ENCODE data around the gene GABARAPL1. TPM values are rescaled to one million over a fixed set of nuclear protein-coding genes. Genes with fewer than 3 reads are reported as not detected.

The GABARAPL1 gene
- total RNA-seq, 6 experiments from 2014 or later = 152 to 231 (median 162) TPM

DNA sequence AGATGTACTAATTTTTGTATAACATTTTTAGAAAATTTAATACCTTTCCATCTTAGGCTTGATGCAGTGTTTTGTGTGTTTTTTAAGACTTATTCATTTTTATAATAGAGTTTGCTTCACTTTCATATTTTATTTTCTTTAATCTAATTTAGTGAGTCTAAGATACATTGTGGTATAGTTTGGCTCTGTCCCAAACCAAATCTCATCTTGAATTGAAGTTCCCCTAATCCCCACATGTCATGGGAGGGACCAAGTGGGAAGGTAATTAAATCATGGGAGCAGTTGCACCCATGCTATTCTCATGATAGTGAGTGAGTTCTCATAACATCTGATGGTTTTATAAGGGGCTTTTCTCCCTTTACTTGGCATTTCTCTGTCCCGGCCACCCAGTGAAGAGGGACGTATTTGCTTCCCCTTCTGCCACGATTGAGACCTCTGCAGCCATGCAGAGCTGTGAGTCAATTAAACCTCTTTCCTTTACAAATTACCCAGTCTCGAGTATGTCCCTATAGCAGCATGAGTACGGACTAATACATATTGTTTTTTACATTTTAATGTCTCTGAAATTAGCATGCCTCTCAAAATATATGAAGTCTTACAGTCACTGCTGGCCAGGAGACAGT lies 34.9 kb downstream of the GABARAPL1 start:
- Mint-ChIP-seq H3K4me3 (no peak overlapping the region), H3K9me3 (no peaks in the 10 kb centered on the region), H3K36me3 (ENCODE audit: low read depth) (no peaks in the 10 kb centered on the region), H3K27me3 (ENCODE audit: insufficient read depth) (peaks cover 7% of the 10 kb centered on the region), H3K27ac (no peak overlapping the region), H3K4me1 (ENCODE audit: low read depth) (peaks cover 5% of the 10 kb centered on the region; the same call in 1 of the 2 replicates)
- no peak for DNase-seq
- TF ChIP-seq, protein P1, sequence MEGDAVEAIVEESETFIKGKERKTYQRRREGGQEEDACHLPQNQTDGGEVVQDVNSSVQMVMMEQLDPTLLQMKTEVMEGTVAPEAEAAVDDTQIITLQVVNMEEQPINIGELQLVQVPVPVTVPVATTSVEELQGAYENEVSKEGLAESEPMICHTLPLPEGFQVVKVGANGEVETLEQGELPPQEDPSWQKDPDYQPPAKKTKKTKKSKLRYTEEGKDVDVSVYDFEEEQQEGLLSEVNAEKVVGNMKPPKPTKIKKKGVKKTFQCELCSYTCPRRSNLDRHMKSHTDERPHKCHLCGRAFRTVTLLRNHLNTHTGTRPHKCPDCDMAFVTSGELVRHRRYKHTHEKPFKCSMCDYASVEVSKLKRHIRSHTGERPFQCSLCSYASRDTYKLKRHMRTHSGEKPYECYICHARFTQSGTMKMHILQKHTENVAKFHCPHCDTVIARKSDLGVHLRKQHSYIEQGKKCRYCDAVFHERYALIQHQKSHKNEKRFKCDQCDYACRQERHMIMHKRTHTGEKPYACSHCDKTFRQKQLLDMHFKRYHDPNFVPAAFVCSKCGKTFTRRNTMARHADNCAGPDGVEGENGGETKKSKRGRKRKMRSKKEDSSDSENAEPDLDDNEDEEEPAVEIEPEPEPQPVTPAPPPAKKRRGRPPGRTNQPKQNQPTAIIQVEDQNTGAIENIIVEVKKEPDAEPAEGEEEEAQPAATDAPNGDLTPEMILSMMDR (IDR thresholded peaks at IDR 0.05) = no peak

DNA sequence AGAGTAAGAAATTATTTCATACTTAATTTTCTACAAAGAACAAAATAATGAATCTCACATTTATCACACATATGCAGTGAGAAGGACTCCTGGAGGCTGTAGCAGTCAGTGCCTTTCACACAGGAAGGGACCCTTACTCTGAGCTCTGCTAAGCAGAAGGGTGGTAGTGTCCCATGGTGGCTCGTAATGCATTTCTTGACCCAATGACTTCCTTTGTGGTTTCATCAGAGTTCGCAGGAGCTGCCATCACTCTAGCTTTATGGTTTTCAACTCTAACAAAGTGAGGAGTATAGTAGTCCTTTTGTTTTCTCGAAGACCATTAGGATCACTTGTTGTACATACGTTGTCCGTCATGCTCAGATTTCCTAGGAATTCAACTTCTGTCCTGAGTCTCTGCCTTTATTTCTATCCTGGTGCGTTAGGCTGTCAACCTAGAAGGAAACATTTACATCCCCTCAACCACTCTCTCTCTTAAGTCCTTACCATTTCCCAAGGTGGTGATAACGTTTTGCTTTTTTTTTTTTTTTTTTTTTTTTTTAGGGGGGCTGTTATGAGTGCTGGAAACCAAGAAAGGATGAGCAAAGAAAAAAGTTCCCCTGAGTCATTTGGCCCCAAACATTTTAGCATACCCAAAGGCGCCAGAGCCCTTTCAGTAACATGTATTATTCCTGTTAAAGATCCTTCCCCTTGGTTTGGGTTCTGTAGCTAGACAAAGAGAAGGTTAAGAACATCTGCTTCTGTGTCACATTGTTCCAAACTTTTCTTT lies 37.2 kb downstream of the GABARAPL1 start:
- TF ChIP-seq, protein P1 (IDR thresholded peaks at IDR 0.05) = no peak
- DNase-seq = no peak
- Mint-ChIP-seq H3K36me3 (ENCODE audit: low read depth) (no peaks in the 10 kb centered on the region), H3K9me3 (no peaks in the 10 kb centered on the region), H3K27ac (no peak overlapping the region), H3K4me1 (ENCODE audit: low read depth) (no peaks in the 10 kb centered on the region), H3K27me3 (ENCODE audit: insufficient read depth) (peaks cover 7% of the 10 kb centered on the region), H3K4me3 (no peak overlapping the region)

DNA sequence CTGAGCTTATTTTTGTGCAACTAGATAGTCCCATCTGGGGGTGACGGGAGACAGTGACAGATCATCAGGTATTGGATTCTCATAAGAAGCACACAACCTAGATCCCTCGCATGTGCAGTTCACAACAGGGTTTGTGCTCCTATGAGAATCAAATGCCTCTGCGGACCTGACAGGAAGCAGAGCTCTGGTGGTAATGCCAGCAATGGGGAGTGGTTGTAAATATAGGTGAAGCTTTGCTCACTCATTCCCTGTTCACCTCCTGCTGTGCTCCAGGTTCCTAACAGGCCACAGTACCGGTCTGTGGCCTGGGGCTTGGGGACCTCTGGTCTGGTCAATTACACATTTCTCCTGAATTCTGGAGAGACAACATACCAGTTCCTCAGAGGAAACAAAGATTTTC lies 39.0 kb downstream of the GABARAPL1 start:
- H3K4me1 Mint-ChIP-seq (ENCODE audit: low read depth) = no peaks in the 10 kb centered on the region

DNA sequence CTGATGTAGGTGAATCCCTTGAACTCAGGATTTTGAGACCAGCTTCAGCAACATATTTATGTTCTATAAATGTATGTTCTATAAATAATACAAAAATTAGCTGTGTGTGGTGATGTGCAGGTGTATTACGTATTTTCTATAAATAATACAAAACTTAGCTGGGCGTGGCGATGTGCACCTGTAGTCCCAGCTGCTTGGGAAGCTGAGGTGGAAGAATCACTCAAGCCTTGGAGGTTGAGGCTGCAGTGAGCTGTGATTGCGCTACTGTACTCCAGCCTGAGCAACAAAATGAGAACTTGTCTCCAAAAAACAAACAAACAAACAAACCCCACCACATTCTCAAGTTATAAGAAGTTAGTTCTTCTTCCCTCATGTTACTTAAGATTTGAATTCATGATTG lies 39.5 kb downstream of the GABARAPL1 start:
- DNase-seq = no peak
- Mint-ChIP-seq H3K4me1 (ENCODE audit: low read depth) (no peaks in the 10 kb centered on the region), H3K36me3 (ENCODE audit: low read depth) (no peaks in the 10 kb centered on the region), H3K27ac (no peak overlapping the region), H3K27me3 (ENCODE audit: insufficient read depth) (peaks cover 9% of the 10 kb centered on the region), H3K9me3 (peaks cover 3% of the 10 kb centered on the region; the same call in 1 of the 2 replicates), H3K4me3 (no peak overlapping the region)
- TF ChIP-seq, protein P1 (IDR thresholded peaks at IDR 0.05) = no peak

More for the DNA sequence above, 39.0 kb downstream of the GABARAPL1 start:
- H3K36me3 Mint-ChIP-seq (ENCODE audit: low read depth) = no peaks in the 10 kb centered on the region
- TF ChIP-seq, protein P1 (IDR thresholded peaks at IDR 0.05) = no peak
- H3K4me3 Mint-ChIP-seq = no peak overlapping the region
- peaks cover 3% of the 10 kb centered on the region; the same call in 1 of the 2 replicates for H3K9me3 Mint-ChIP-seq
- H3K27me3 Mint-ChIP-seq (ENCODE audit: insufficient read depth) = peaks cover 9% of the 10 kb centered on the region
- no peak for DNase-seq
- H3K27ac Mint-ChIP-seq = no peak overlapping the region

DNA sequence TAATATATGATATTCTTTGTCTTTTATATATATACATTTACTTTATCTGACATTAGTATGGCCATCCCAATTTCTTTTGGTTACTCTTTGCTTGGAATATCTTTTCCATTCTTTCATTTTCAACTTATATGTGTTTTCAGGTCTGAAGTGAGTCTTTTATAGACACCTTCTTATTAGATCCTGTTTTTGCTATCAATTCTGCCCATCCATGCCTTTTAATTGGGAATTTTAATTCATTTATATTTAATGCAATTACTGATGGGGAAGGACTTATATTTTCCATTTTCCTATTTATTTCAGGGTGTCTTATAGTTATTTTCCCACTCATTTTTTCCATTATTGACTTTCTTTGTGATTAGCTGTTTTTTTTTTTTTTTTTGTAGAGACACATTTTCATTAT lies 43.4 kb downstream of the GABARAPL1 start:
- Mint-ChIP-seq H3K27me3 (ENCODE audit: insufficient read depth) (peaks cover 1% of the 10 kb centered on the region; the same call in 1 of the 2 replicates), H3K27ac (no peak overlapping the region), H3K4me3 (no peak overlapping the region), H3K9me3 (peaks cover 3% of the 10 kb centered on the region; the same call in 1 of the 2 replicates), H3K36me3 (ENCODE audit: low read depth) (no peaks in the 10 kb centered on the region), H3K4me1 (ENCODE audit: low read depth) (no peaks in the 10 kb centered on the region)
- TF ChIP-seq, protein P1 (IDR thresholded peaks at IDR 0.05) = no peak
- no peak for DNase-seq
